Uterus (tissue), 4 donors: ENCODE data around the gene ZNF462. TPM values are rescaled to one million over a fixed set of nuclear protein-coding genes. Genes with fewer than 3 reads are reported as not detected.

Experiments
- DNase-seq, 2 donors: peaks; one replicate each; pipeline ENCODE4 v3.0.0-alpha.2; 2019 to 2020
- H3K27ac ChIP-seq, 2 donors: fragments of 200-600 bp; sonication (generic); 1 replicate in 1 of 2; 2 replicates in 1 of 2; pipeline ENCODE4 v1.5.1; 2016 to 2018
- H3K27me3 ChIP-seq, 2 donors: fragments of 200-600 bp; sonication (generic); one replicate each; pipeline ENCODE4 v1.5.1; 2018 to 2019; ENCODE audit warnings: control low read depth in 1 of 2
- H3K36me3 ChIP-seq, 2 donors: fragments of 200-600 bp; sonication (generic); one replicate each; pipeline ENCODE4 v1.5.1; 2019; ENCODE audit warnings: control low read depth in 1 of 2
- H3K4me1 ChIP-seq, 2 donors: fragments of 200-600 bp; sonication (generic); one replicate each; pipeline ENCODE4 v1.5.1; 2018 to 2019; ENCODE audit warnings: control low read depth in 1 of 2
- H3K4me3 ChIP-seq, 2 donors: fragments of 200-600 bp; sonication (generic); 1 replicate in 1 of 2; 2 replicates in 1 of 2; pipeline ENCODE4 v1.5.1; 2018 to 2019; ENCODE audit warnings: mild to moderate bottlenecking in 1 of 2
- H3K9me3 ChIP-seq, 2 donors: fragments of 200-600 bp; sonication (generic); one replicate each; pipeline ENCODE4 v1.5.1; 2019; ENCODE audit warnings: control low read depth in 1 of 2
- CTCF ChIP-seq, 4 experiments: fragments of 200-600 bp in 2 of 4; fragments of 450-650 bp in 2 of 4; sonication (generic) in 2 of 4; IDR thresholded peaks; one replicate each; pipeline ENCODE4 v1.5.1; 2016 to 2019; ENCODE audit warnings: antibody characterized with exemption in 4 of 4, mild to moderate bottlenecking in 2 of 4, moderate library complexity in 1 of 4
- POLR2A ChIP-seq, 2 donors: fragments of 450-650 bp; IDR thresholded peaks; one replicate each; pipeline ENCODE4 v1.6.1; 2016; ENCODE audit warnings: antibody characterized with exemption in 2 of 2, mild to moderate bottlenecking in 1 of 2, moderate library complexity in 1 of 2
- intact Hi-C: fragments of 100-400 bp; cut with DNase I; formaldehyde crosslinking; loops from one replicate; pipeline ENCODE4 v1.15.1; 2023; ENCODE audit warnings: low total_unique reads
- total RNA-seq, 4 donors: library from RNA; depleted of rRNA in 3 of 4; stranded (reverse); fragments of >200 nt in 3 of 4; gene quantifications; one replicate each; pipeline versions ENCODE4 v1.1.0 to v1.2.4, GENCODE V29; 2014 to 2023
- donor health status: DM: yes; HTN: yes; CAD: no.

Gene ZNF462
- total RNA-seq, 4 donors from 2014 or later, result 18.2 to 136 (median 60.1) TPM

GRCh38 chr9:106859957-106860720, 2.8 kb upstream of the ZNF462 start:
- TF ChIP-seq CTCF (IDR thresholded peaks at IDR 0.05) (no peak), POLR2A (IDR thresholded peaks at IDR 0.05) (peak in 1 of 2 donors; percentile 16)
- H3K27me3 ChIP-seq, result no peaks in the 10 kb centered on the region
- DNase-seq, result peak; percentile 48 to 51
- H3K36me3 ChIP-seq, result no peaks in the 10 kb centered on the region
- no peaks in the 10 kb centered on the region for H3K9me3 ChIP-seq
- H3K27ac ChIP-seq, result peak overlapping the region; percentile 91 to 94
- H3K4me1 ChIP-seq, result no peaks in the 10 kb centered on the region
- peak overlapping the region; percentile 80 for H3K4me3 ChIP-seq
- intact Hi-C loops, result no loop called here

DNA sequence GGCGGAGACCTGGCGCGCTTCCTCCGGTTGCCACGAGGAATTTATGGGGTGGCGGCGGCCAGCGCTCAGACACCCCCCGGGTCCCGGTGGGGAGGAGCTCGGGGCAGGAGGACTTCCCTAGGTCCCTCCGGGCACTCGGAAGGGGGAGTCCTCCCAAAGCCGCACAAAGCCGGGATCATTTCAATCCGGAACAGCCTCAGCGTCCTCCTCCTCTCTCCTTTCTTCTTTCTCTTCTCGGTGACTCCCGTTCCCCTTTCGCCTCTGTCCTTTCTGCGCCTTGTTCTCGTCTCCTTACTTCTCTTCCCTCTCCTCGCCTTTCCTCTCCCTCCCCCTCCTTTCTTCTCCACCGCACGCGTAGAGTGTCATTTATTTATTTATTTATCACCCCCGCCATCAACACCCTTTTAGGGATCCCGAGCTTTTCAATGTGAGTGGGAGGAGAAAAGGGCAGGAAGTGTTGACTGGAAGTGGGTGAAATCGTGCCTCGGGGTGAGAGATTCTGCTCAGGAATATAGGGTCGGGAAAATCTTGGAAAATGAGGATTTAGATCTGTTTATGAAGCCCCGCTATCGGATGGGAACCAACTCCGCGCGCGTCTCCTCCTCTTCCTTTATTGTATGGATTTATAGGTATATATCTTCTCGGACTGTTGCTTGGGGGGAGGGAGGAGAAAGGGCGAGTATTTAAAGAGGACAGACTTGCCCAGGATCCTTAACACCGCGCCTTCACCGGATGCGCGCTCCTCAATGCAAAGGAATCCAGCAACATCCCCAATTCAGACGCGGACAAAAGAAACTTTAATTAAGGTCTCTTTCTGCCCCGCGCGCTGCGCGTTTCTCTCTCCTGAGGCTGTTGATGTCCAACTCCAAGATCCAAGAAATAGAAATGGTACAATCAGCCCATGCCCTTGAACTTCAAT, 2.0 kb upstream of the ZNF462 start:
- Histone ChIP-seq H3K27ac (peak overlapping the region; percentile 91 to 94), H3K4me1 (no peaks in the 10 kb centered on the region), H3K36me3 (no peaks in the 10 kb centered on the region), H3K27me3 (no peaks in the 10 kb centered on the region), H3K4me3 (peak overlapping the region; percentile 80), H3K9me3 (no peaks in the 10 kb centered on the region)
- intact Hi-C loops, result no loop called here
- no peak for TF ChIP-seq CTCF (IDR thresholded peaks at IDR 0.05)
- TF ChIP-seq POLR2A (IDR thresholded peaks at IDR 0.05), result no peak
- DNase-seq, result peak; percentile 41 to 56

- no peaks in the 10 kb centered on the region for H3K27me3 ChIP-seq
- peak overlapping the region; percentile 80 for H3K4me3 ChIP-seq
- intact Hi-C loops, result no loop called here
- H3K9me3 ChIP-seq, result no peaks in the 10 kb centered on the region
- H3K4me1 ChIP-seq, result no peaks in the 10 kb centered on the region
- no peak for DNase-seq
- no peaks in the 10 kb centered on the region for H3K36me3 ChIP-seq
- TF ChIP-seq POLR2A (IDR thresholded peaks at IDR 0.05), result no peak
- TF ChIP-seq CTCF (IDR thresholded peaks at IDR 0.05), result no peak
- peak overlapping the region; percentile 91 to 94 for H3K27ac ChIP-seq
These were observed 1.3 kb upstream of the ZNF462 start for GRCh38 chr9:106861640-106862109.

DNA sequence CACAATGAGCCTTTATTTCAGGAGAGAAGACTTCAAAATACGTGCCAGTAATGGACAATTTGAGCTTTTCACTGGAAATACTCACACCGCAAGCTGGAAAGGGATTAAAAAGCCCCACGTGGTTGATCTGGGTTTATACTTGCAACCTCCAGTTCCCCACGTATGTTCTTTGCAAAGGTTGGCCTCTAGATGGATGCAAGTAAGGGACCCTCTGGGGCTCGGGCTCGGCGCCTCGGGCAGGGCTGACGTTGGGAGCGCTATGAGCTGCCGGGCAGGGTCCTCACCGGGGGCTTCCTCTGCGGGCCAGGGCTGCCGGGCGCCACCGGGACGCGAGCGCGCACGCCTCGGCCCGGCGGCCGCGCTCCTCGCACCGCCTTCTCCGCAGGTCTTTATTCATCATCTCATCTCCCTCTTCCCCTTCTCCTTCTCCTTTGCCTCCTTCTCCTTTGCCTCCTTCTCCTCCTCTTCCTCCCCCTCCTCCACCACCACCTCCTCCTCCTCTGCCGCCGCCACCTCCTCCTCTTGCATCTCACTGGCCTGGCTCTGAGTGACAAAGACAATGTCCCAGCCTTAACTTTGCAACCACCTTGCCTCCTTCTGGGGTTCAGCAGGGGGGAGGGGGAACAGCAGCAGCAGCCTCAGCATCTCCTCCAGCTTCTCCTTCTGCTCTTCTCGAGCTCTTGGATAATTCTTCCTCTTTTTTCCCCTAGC, 701 bp upstream of the ZNF462 start:
- Histone ChIP-seq H3K4me1 (no peaks in the 10 kb centered on the region), H3K27me3 (no peaks in the 10 kb centered on the region), H3K4me3 (peak overlapping the region; percentile 80), H3K27ac (peak overlapping the region; percentile 91 to 94), H3K36me3 (no peaks in the 10 kb centered on the region), H3K9me3 (no peaks in the 10 kb centered on the region)
- peak; percentile 39 to 61 for DNase-seq
- intact Hi-C loops, result no loop called here
- TF ChIP-seq CTCF (IDR thresholded peaks at IDR 0.05), result no peak
- TF ChIP-seq POLR2A (IDR thresholded peaks at IDR 0.05), result no peak
